T-helper 2 cell (primary cell): ENCODE data around the gene GPR146.
A peak's percentile ranks its signal among the peaks of the same experiment; 100 is the strongest.

Experiments used
- DNase-seq, 5 experiments: peaks; one replicate each; pipeline versions ENCODE4 v3.0.0 to v3.0.0-alpha.2; 2012 to 2022

GPR146 gene

GRCh38 chr7:1079546-1079945, 35.2 kb downstream of the GPR146 start:
- no peak for DNase-seq

GRCh38 chr7:1080252-1080920, 36.0 kb downstream of the GPR146 start:
- no peak for DNase-seq

- DNase-seq: no peak
These were observed 36.5 kb downstream of the GPR146 start for GRCh38 chr7:1080921-1081255.

- no peak for DNase-seq
These were observed 37.0 kb downstream of the GPR146 start for GRCh38 chr7:1081336-1081735.

GRCh38 chr7:1081931-1082401, 37.6 kb downstream of the GPR146 start:
- DNase-seq: no peak

- DNase-seq: no peak
These were observed 39.6 kb downstream of the GPR146 start for GRCh38 chr7:1083729-1084657.

- no peak for DNase-seq
These were observed 40.9 kb downstream of the GPR146 start for GRCh38 chr7:1085266-1085665.

- no peak for DNase-seq
These were observed 41.6 kb downstream of the GPR146 start for GRCh38 chr7:1085910-1086421.

- DNase-seq: peak; percentile 35 to 73 (median 57)
These were observed 42.5 kb downstream of the GPR146 start for GRCh38 chr7:1086588-1087464.

GRCh38 chr7:1087465-1087814, 43.1 kb downstream of the GPR146 start:
- no peak for DNase-seq

- DNase-seq: no peak
These were observed 43.9 kb downstream of the GPR146 start, which contains the start of gene GPER1 for GRCh38 chr7:1087952-1088920. TSS of gene GPER1 (plus strand) at chr7:1088113. CDS start at chr7:1091729, 3,616 bp downstream.

GRCh38 chr7:1090236-1090635, 45.9 kb downstream of the GPR146 start:
- DNase-seq: no peak

- DNase-seq: no peak
These were observed 46.6 kb downstream of the GPR146 start for GRCh38 chr7:1090686-1091643.

GRCh38 chr7:1091644-1092027, 47.3 kb downstream of the GPR146 start:
- no peak for DNase-seq

GRCh38 chr7:1092161-1092632, 47.9 kb downstream of the GPR146 start:
- no peak for DNase-seq

- no peak for DNase-seq
These were observed 48.6 kb downstream of the GPR146 start for GRCh38 chr7:1092806-1093501.

GRCh38 chr7:1093502-1093843, 49.1 kb downstream of the GPR146 start:
- DNase-seq: no peak

GRCh38 chr7:1093916-1094508, 49.7 kb downstream of the GPR146 start:
- DNase-seq: no peak

GRCh38 chr7:1094870-1095269, 50.5 kb downstream of the GPR146 start:
- no peak for DNase-seq
